WTC11 (cell line): ENCODE data around the gene ATXN10. TPM values are rescaled to one million over a fixed set of nuclear protein-coding genes. Genes with fewer than 3 reads are reported as not detected.
A peak's percentile ranks its signal among the peaks of the same experiment; 100 is the strongest.

ENCODE experiments used
- ATAC-seq: fragments of 200-7000 bp; cut with Tn5 transposase; 2 replicates; pipeline ENCODE4 v1.10.0; 2021; ENCODE audit warnings: mild to moderate bottlenecking, moderate library complexity
- CTCF ChIA-PET: fragments of 300-600 bp; sonication (Branson Sonifier 250); formaldehyde crosslinking; loops from one replicate; lab custom pipeline; 2021; ENCODE audit warnings: antibody characterized with exemption; lab: Charles Lee
- POLR2A ChIA-PET: fragments of 350-600 bp; sonication (Branson Sonifier 250); formaldehyde crosslinking; loops from one replicate; lab custom pipeline; 2021; ENCODE audit warnings: antibody characterized with exemption; lab: Charles Lee
- DNase-seq: peaks from one replicate; pipeline ENCODE4 v3.0.0; 2021; ENCODE audit warnings: low spot score
- H3K27ac Mint-ChIP-seq: 2 replicates; pipeline ENCODE4 v1.8.0; 2021; ENCODE audit warnings: mixed read lengths
- H3K27me3 Mint-ChIP-seq: 2 replicates; pipeline ENCODE4 v1.8.0; 2021; ENCODE audit warnings: low read depth, mild to moderate bottlenecking, moderate library complexity, mixed read lengths
- H3K36me3 Mint-ChIP-seq: 2 replicates; pipeline ENCODE4 v1.8.0; 2021; ENCODE audit warnings: mixed read lengths
- H3K4me1 Mint-ChIP-seq: 2 replicates; pipeline ENCODE4 v1.8.0; 2022; ENCODE audit warnings: mixed read lengths
- H3K4me3 Mint-ChIP-seq: 2 replicates; pipeline ENCODE4 v1.8.0; 2021; ENCODE audit warnings: mild to moderate bottlenecking, moderate library complexity, mixed read lengths
- H3K9me3 Mint-ChIP-seq: 2 replicates; pipeline ENCODE4 v1.8.0; 2021; ENCODE audit warnings: mixed read lengths
- AFF4 ChIP-seq: sonication (generic); formaldehyde crosslinking; IDR thresholded peaks from 2 replicates; pipeline ENCODE4 v1.8.1; 2023; ENCODE audit warnings: mild to moderate bottlenecking, missing genetic modification reagents, borderline replicate concordance
- ATF2 ChIP-seq: sonication (generic); formaldehyde crosslinking; IDR thresholded peaks from 2 replicates; pipeline ENCODE4 v1.8.1; 2022; ENCODE audit warnings: low read depth, missing genetic modification reagents, borderline replicate concordance
- CBFB ChIP-seq: sonication (generic); formaldehyde crosslinking; IDR thresholded peaks from 2 replicates; pipeline ENCODE4 v1.8.1; 2022; ENCODE audit warnings: mild to moderate bottlenecking, low read depth, missing genetic modification reagents
- CDX4 ChIP-seq: fragments of 250-450 bp; sonication (Bioruptor Pico); IDR thresholded peaks from 2 replicates; pipeline ENCODE4 v1.9.0; 2021; ENCODE audit warnings: moderate library complexity, mild to moderate bottlenecking, inconsistent platforms, borderline replicate concordance
- CREB1 ChIP-seq: sonication (generic); formaldehyde crosslinking; IDR thresholded peaks from 2 replicates; pipeline ENCODE4 v1.8.0; 2023; ENCODE audit warnings: mild to moderate bottlenecking, missing genetic modification reagents
- ELF4 ChIP-seq: sonication (generic); formaldehyde crosslinking; IDR thresholded peaks from 2 replicates; pipeline ENCODE4 v1.8.1; 2022; ENCODE audit warnings: low read depth, mild to moderate bottlenecking, moderate library complexity, missing genetic modification reagents
- FOXJ3 ChIP-seq: sonication (generic); formaldehyde crosslinking; IDR thresholded peaks from 2 replicates; pipeline ENCODE4 v1.9.0; 2021; ENCODE audit warnings: missing genetic modification reagents, mild to moderate bottlenecking, borderline replicate concordance
- NFE2L1 ChIP-seq: sonication (generic); formaldehyde crosslinking; IDR thresholded peaks from 2 replicates; pipeline ENCODE4 v1.8.1; 2023; ENCODE audit warnings: missing genetic modification reagents
- NFYB ChIP-seq: sonication (generic); formaldehyde crosslinking; conservative IDR thresholded peaks from 2 replicates; pipeline ENCODE4 v1.8.0; 2022; ENCODE audit warnings: low read depth, missing genetic modification reagents
- OVOL2 ChIP-seq: fragments of 250-450 bp; sonication (Bioruptor Pico); IDR thresholded peaks from 2 replicates; pipeline ENCODE4 v1.9.0; 2021; ENCODE audit warnings: mild to moderate bottlenecking, borderline replicate concordance
- RORB ChIP-seq: fragments of 250-450 bp; sonication (Bioruptor Pico); IDR thresholded peaks from 2 replicates; pipeline ENCODE4 v1.9.0; 2021; ENCODE audit warnings: mild to moderate bottlenecking
- SMAD3 ChIP-seq: sonication (generic); formaldehyde crosslinking; IDR thresholded peaks from 2 replicates; pipeline ENCODE4 v1.8.0; 2022; ENCODE audit warnings: missing genetic modification reagents, mild to moderate bottlenecking, borderline replicate concordance
- USF1 ChIP-seq: sonication (generic); formaldehyde crosslinking; IDR thresholded peaks from 2 replicates; pipeline ENCODE4 v1.8.0; 2022; ENCODE audit warnings: mild to moderate bottlenecking, missing genetic modification reagents
- ZNF263 ChIP-seq: sonication (generic); formaldehyde crosslinking; IDR thresholded peaks from 2 replicates; pipeline ENCODE4 v1.8.1; 2022; ENCODE audit warnings: low read depth, mild to moderate bottlenecking, moderate library complexity, missing genetic modification reagents
- ZNF416 ChIP-seq: fragments of 250-450 bp; sonication (Bioruptor Pico); IDR thresholded peaks from 2 replicates; pipeline ENCODE4 v1.9.0; 2021; ENCODE audit warnings: mild to moderate bottlenecking, inconsistent platforms
- ZNF423 ChIP-seq: fragments of 250-450 bp; sonication (Bioruptor Pico); IDR thresholded peaks from 2 replicates; pipeline ENCODE4 v2.1.2; 2022; ENCODE audit warnings: mild to moderate bottlenecking, moderate library complexity
- ZNF532 ChIP-seq: fragments of 250-450 bp; sonication (Bioruptor Pico); IDR thresholded peaks from 2 replicates; pipeline ENCODE4 v1.9.0; 2021; ENCODE audit warnings: mild to moderate bottlenecking, borderline replicate concordance
- ZSCAN18 ChIP-seq: fragments of 250-450 bp; sonication (Bioruptor Pico); IDR thresholded peaks from 2 replicates; pipeline ENCODE4 v2.1.2; 2022; ENCODE audit warnings: mild to moderate bottlenecking, moderate library complexity
- total RNA-seq: library from RNA; stranded (reverse); gene quantifications from 3 replicates; pipeline ENCODE4 v1.2.3, GENCODE V29; 2021

The ATXN10 gene
- total RNA-seq, 1 experiment from 2014 or later = 185 TPM

GRCh38 chr22:45688600-45689080, 17.0 kb downstream of the ATXN10 start:
- DNase-seq = no peak
- Mint-ChIP-seq H3K27me3 (no peaks in the 10 kb centered on the region; the same call in 1 of the 2 replicates), H3K36me3 (peaks cover 27% of the 10 kb centered on the region)

GRCh38 chr22:45689211-45689610, 17.6 kb downstream of the ATXN10 start:
- Mint-ChIP-seq H3K4me1 (peaks cover 27% of the 10 kb centered on the region), H3K36me3 (peaks cover 33% of the 10 kb centered on the region), H3K27me3 (no peaks in the 10 kb centered on the region; the same call in 1 of the 2 replicates), H3K4me3 (no peak overlapping the region), H3K9me3 (no peaks in the 10 kb centered on the region), H3K27ac (peak overlapping the region; percentile 67)
- no peak for ATAC-seq
- CTCF ChIA-PET = no interaction called here
- no peak for DNase-seq
- POLR2A ChIA-PET = no interaction called here
- no peak for TF ChIP-seq ATF2 (CRISPR knock-in tag)
- TF ChIP-seq ELF4 (CRISPR knock-in tag) = no peak
- TF ChIP-seq AFF4 = no peak

More at GRCh38 chr22:45688600-45689080, 17.0 kb downstream of the ATXN10 start:
- CTCF ChIA-PET = no interaction called here
- ATAC-seq = no peak
- Mint-ChIP-seq H3K9me3 (no peaks in the 10 kb centered on the region), H3K4me1 (peaks cover 27% of the 10 kb centered on the region)
- TF ChIP-seq FOXJ3 (CRISPR knock-in tag) (no peak), CREB1 (CRISPR knock-in tag) (no peak), NFYB (no peak), ZNF532 (no peak), USF1 (CRISPR knock-in tag) (no peak), NFE2L1 (CRISPR knock-in tag) (no peak), ZNF423 (CRISPR knock-in tag) (no peak), ZSCAN18 (CRISPR knock-in tag) (no peak), OVOL2 (CRISPR knock-in tag) (no peak), CBFB (CRISPR knock-in tag) (no peak), ZNF416 (CRISPR knock-in tag) (no peak), ZNF263 (CRISPR knock-in tag) (no peak), CDX4 (CRISPR knock-in tag) (no peak), SMAD3 (CRISPR knock-in tag) (no peak), RORB (CRISPR knock-in tag) (no peak)
- TF ChIP-seq, all 79 proteins: peak for 0
- POLR2A ChIA-PET = no interaction called here
- Mint-ChIP-seq H3K4me3 (no peak overlapping the region), H3K27ac (peak overlapping the region; percentile 75; the same call in 1 of the 2 replicates)
